GM18867 (cell line): ENCODE measurements around the gene DDX47.
"Not testable (repeated sequence)": the region's sequence is repeated elsewhere in the genome, so short reads cannot be mapped to it uniquely, and the experiment has no call there.

Experiments used
- ATAC-seq: cut with Tn5 transposase; IDR thresholded peaks from one replicate; pipeline ENCODE4 v1.9.1; 2021; ENCODE audit warnings: mild to moderate bottlenecking, moderate library complexity; ENCODE audit not compliant: unreplicated experiment

Gene DDX47

GRCh38 chr12:12819752-12820311 is 6.7 kb downstream of the DDX47 start:
- ATAC-seq: no peak

GRCh38 chr12:12820376-12820775 is 7.2 kb downstream of the DDX47 start:
- not testable (repeated sequence) for ATAC-seq

- peak; percentile 82 for ATAC-seq
Measured at GRCh38 chr12:12821975-12822374, 8.8 kb downstream of the DDX47 start.

- no peak for ATAC-seq
Measured at GRCh38 chr12:12822886-12823285, 9.7 kb downstream of the DDX47 start.

GRCh38 chr12:12823300-12823699 is 10.2 kb downstream of the DDX47 start:
- ATAC-seq: no peak

GRCh38 chr12:12823811-12824210 is 10.7 kb downstream of the DDX47 start:
- ATAC-seq: no peak

GRCh38 chr12:12835378-12836146 is 22.4 kb downstream of the DDX47 start:
- ATAC-seq: no peak

- ATAC-seq: no peak
Measured at GRCh38 chr12:12836571-12836970, 23.4 kb downstream of the DDX47 start.

- peak; percentile 51 for ATAC-seq
Measured at GRCh38 chr12:12837025-12837812, 24.1 kb downstream of the DDX47 start.

- ATAC-seq: no peak
Measured at GRCh38 chr12:12837813-12838153, 24.6 kb downstream of the DDX47 start.

- ATAC-seq: no peak
Measured at GRCh38 chr12:12839003-12839395, 25.9 kb downstream of the DDX47 start.

- not testable (repeated sequence) for ATAC-seq
Measured at GRCh38 chr12:12839439-12839838, 26.3 kb downstream of the DDX47 start.

GRCh38 chr12:12839873-12840579 is 26.9 kb downstream of the DDX47 start:
- no peak for ATAC-seq

GRCh38 chr12:12840580-12840899 is 27.4 kb downstream of the DDX47 start:
- ATAC-seq: no peak

GRCh38 chr12:12841428-12841827 is 28.3 kb downstream of the DDX47 start:
- ATAC-seq: not testable (repeated sequence)

- no peak for ATAC-seq
Measured at GRCh38 chr12:12845794-12846243, 32.7 kb downstream of the DDX47 start.

- ATAC-seq: not testable (repeated sequence)
Measured at GRCh38 chr12:12846780-12847179, 33.6 kb downstream of the DDX47 start.

- no peak for ATAC-seq
Measured at GRCh38 chr12:12853435-12853834, 40.3 kb downstream of the DDX47 start.

- ATAC-seq: no peak
Measured at GRCh38 chr12:12859690-12860089, 46.5 kb downstream of the DDX47 start.

- ATAC-seq: no peak
Measured at GRCh38 chr12:12864243-12864642, 51.1 kb downstream of the DDX47 start.

- no peak for ATAC-seq
Measured at GRCh38 chr12:12868477-12869235, 55.5 kb downstream of the DDX47 start.
